ENCODE results near the gene ZNF611.

GRCh38 chr19:52716522-52716921, 18.3 kb downstream of the ZNF611 start:
- no peak for TF ChIP-seq CTCF (IDR thresholded peaks at IDR 0.05)
- TF ChIP-seq POLR2A (IDR thresholded peaks at IDR 0.05) = no peak
